HG02870 (cell line): Measurements from ENCODE around the gene PGAP1.

Experiments used
- ATAC-seq: cut with Tn5 transposase; IDR thresholded peaks from one replicate; pipeline ENCODE4 v1.9.1; 2021; ENCODE audit warnings: mild to moderate bottlenecking, moderate library complexity; ENCODE audit not compliant: unreplicated experiment

PGAP1 gene

GRCh38 chr2:196808083-196808665, 118.3 kb downstream of the PGAP1 start:
- ATAC-seq, result no peak

- ATAC-seq, result no peak
Observed at GRCh38 chr2:196804381-196804780, 122.1 kb downstream of the PGAP1 start.

- ATAC-seq, result no peak
Observed at GRCh38 chr2:196802401-196802800, 124.1 kb downstream of the PGAP1 start.

- ATAC-seq, result no peak
Observed at GRCh38 chr2:196801674-196802261, 124.7 kb downstream of the PGAP1 start.

GRCh38 chr2:196798980-196799379, 127.5 kb downstream of the PGAP1 start:
- ATAC-seq, result no peak

- ATAC-seq, result no peak
Observed at GRCh38 chr2:196792865-196793264, 133.6 kb downstream of the PGAP1 start.

GRCh38 chr2:196783431-196784094, 142.9 kb downstream of the PGAP1 start:
- ATAC-seq, result peak; percentile 85
